A549 treated with GW870086 at 1 μM for 4 hours (cell line): ENCODE results near the gene MEF2C. TPM values are rescaled to one million over a fixed set of nuclear protein-coding genes. Genes with fewer than 3 reads are reported as not detected.

Experiments
- total RNA-seq: library from RNA; stranded (reverse); fragments of 200-300 nt; extraction: Qiagen RNA extraction; gene quantifications from 5 replicates; pipeline ENCODE4 v1.2.3, GENCODE V29; 2022; ENCODE audit warnings: low read depth

The MEF2C gene
- total RNA-seq: 0.02 to 0.09 TPM in 2 of 5 replicates, not detected in the others

GRCh38 chr5:88883059-88883835 is at the start of gene MEF2C:
Gene MEF2C, minus strand, starts transcription at chr5:88883184. Its CDS starts 59,396 bp downstream, at chr5:88823788.

